Measurements from ENCODE around the gene PLAAT4. TPM values are rescaled to one million over a fixed set of nuclear protein-coding genes. Genes with fewer than 3 reads are reported as not detected.

The PLAAT4 gene
- total RNA-seq, 1 experiment from 2014 or later = 157 TPM

DNA sequence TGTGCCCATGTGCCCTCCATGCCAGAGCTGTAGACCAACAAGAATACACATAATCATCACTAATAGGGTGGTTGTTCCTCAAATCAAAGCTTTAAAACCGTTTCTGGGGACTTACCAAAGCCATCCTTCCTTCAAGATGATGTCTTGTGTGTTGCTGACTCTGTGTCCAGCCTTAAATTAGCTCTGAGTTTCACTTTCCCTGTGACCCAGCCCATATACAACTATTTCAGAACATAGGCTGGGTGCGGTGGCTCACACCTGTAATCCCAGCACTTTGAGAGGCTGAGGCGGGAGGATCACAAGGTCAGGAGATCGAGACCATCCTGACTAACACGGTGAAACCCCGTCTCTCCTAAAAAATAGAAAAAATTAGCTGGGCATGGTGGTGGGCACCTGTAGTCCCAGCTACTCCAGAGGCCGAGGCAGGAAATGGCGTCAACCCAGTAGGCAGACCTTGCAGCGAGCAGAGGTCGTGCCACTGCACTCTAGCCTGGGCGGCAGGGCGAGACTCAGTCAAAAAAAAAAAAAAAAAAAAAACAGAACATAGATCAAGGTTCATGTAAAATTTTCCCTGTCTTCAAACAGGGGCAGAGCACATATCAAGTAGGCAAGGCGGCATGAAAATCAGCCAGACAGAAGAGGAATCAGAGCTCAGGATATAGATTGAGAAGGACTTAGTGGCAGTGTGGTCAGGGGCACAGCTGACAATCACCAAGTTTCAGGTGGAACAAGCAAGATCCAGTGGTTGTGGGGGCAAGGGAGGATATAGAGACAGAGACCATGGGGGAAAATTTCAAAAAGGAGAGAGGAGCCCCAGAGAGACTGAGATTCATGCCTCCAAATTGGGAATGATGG lies 26.8 kb downstream of the PLAAT4 start, which contains the start of gene PLAAT2:
TSS of gene PLAAT2 (minus strand) at position 179 of the 855 bp plus-strand sequence. CDS start at position 124, 55 bp downstream.
- H3K27me3 Mint-ChIP-seq (ENCODE audit: unreplicated experiment) = no peaks in the 10 kb centered on the region
- no peaks in the 10 kb centered on the region for H3K9me3 Mint-ChIP-seq (ENCODE audit: low read depth, unreplicated experiment)
- peaks cover 52% of the 10 kb centered on the region for H3K4me1 Mint-ChIP-seq (ENCODE audit: low read depth, unreplicated experiment)
- intact Hi-C loops (cut with micrococcal nuclease; ENCODE audit: unreplicated experiment) = no loop called here
- no TSS peak for BruUV-seq (replicated peaks)
- DNase-seq = no peak
- peaks cover 32% of the 10 kb centered on the region for H3K36me3 Mint-ChIP-seq (ENCODE audit: insufficient read depth, unreplicated experiment)
- CTCF ChIA-PET = interaction anchor here (0.6 to 2.3 kb wide), 6 partner anchors 11 to 718 kb away, joined by 3 to 8 read pairs (median 5); partner anchors contain the start of gene PLAAT4
- peak within 1 kb of the TSS; percentile 2 for H3K4me3 Mint-ChIP-seq (ENCODE audit: low read depth, unreplicated experiment)
- TF ChIP-seq, protein P1, sequence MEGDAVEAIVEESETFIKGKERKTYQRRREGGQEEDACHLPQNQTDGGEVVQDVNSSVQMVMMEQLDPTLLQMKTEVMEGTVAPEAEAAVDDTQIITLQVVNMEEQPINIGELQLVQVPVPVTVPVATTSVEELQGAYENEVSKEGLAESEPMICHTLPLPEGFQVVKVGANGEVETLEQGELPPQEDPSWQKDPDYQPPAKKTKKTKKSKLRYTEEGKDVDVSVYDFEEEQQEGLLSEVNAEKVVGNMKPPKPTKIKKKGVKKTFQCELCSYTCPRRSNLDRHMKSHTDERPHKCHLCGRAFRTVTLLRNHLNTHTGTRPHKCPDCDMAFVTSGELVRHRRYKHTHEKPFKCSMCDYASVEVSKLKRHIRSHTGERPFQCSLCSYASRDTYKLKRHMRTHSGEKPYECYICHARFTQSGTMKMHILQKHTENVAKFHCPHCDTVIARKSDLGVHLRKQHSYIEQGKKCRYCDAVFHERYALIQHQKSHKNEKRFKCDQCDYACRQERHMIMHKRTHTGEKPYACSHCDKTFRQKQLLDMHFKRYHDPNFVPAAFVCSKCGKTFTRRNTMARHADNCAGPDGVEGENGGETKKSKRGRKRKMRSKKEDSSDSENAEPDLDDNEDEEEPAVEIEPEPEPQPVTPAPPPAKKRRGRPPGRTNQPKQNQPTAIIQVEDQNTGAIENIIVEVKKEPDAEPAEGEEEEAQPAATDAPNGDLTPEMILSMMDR (IDR thresholded peaks at IDR 0.05; ENCODE audit: unreplicated experiment) = no peak
- H3K27ac Mint-ChIP-seq (ENCODE audit: unreplicated experiment) = peak within 1 kb of the TSS; percentile 70

DNA sequence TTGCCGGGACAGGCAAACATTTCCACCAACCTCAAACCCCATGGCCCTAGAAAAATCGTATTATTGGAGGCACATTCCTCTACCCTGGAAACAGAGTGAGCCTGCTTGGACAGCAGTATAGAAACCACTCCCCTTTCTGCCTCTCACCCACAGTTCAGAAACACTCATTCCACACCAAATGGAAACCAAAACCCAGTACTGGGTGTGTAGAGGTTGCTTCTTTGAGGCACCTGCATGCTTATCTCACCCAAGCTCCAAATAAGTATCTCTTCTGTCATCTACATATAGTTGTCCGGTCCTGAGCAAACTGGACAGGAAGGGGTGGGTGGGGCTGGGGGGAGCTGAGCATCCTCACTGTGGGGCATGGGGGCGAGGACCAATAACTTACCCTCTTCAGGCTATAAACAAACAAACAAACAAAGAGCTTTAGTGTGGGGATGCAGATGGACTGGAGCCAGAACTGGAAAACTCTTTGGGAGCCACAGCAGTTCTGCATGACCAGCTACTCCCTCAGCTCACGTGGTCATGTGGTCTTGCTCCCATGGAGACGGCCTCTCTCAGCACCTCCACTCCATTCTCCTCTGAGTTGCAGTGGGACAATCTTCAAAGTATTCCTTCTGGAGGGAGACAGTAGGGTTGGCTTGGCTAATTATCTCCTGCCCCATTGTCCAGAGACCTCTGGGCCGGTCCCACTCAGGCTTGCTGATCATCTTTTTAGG lies 27.6 kb downstream of the PLAAT4 start:
- no peaks in the 10 kb centered on the region for H3K9me3 Mint-ChIP-seq (ENCODE audit: low read depth, unreplicated experiment)
- H3K4me1 Mint-ChIP-seq (ENCODE audit: low read depth, unreplicated experiment) = peaks cover 52% of the 10 kb centered on the region
- peak overlapping the region; percentile 2 for H3K4me3 Mint-ChIP-seq (ENCODE audit: low read depth, unreplicated experiment)
- TSS peak; percentile 43 for BruUV-seq (replicated peaks)
- intact Hi-C loops (cut with micrococcal nuclease; ENCODE audit: unreplicated experiment) = no loop called here
- no peaks in the 10 kb centered on the region for H3K27me3 Mint-ChIP-seq (ENCODE audit: unreplicated experiment)
- H3K27ac Mint-ChIP-seq (ENCODE audit: unreplicated experiment) = peak overlapping the region; percentile 70
- TF ChIP-seq, protein P1 (IDR thresholded peaks at IDR 0.05; ENCODE audit: unreplicated experiment) = no peak
- DNase-seq = peak; percentile 43
- CTCF ChIA-PET = interaction anchor here (0.6 to 2.3 kb wide), 11 partner anchors 8 to 717 kb away, joined by 3 to 8 read pairs (median 4); partner anchors contain the start of genes PLAAT4 and SLC22A9
- peaks cover 40% of the 10 kb centered on the region for H3K36me3 Mint-ChIP-seq (ENCODE audit: insufficient read depth, unreplicated experiment)

DNA sequence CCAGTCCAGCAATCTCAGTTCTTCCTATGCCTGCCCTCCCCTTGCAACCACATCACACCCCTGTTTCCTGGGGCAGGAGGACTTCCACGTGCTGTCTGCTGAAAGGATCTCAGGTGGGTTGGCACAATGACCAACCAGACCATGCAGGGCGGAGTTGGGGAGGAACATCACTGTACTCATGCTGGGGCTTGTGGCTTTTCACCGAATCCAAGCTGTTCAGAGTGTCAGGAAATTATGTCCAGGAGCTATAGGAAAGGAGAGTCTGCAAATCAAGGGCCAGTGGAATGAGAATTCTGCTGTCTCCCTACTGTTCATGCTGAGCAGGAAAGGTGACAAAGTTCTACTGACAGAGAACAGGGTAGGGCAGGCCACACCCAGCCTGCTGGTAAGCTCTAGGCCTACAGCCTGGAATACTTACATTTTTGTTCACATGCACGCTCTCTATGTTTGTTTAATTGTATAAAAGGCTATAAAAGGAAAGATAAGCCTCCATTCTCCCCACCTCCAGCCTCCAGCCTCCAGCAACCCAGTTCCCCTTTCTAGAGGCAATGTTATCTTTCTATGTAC lies 28.3 kb downstream of the PLAAT4 start:
- Mint-ChIP-seq H3K4me3 (ENCODE audit: low read depth, unreplicated experiment) (peak overlapping the region; percentile 2), H3K27me3 (ENCODE audit: unreplicated experiment) (no peaks in the 10 kb centered on the region), H3K9me3 (ENCODE audit: low read depth, unreplicated experiment) (no peaks in the 10 kb centered on the region), H3K27ac (ENCODE audit: unreplicated experiment) (peak overlapping the region; percentile 70), H3K36me3 (ENCODE audit: insufficient read depth, unreplicated experiment) (peaks cover 44% of the 10 kb centered on the region), H3K4me1 (ENCODE audit: low read depth, unreplicated experiment) (peaks cover 55% of the 10 kb centered on the region)
- no TSS peak for BruUV-seq (replicated peaks)
- intact Hi-C loops (cut with micrococcal nuclease; ENCODE audit: unreplicated experiment) = loop anchor here (1.0 to 5.0 kb wide), 3 partner anchors 16 to 47 kb away; partner anchors contain the start of gene PLAAT3
- peak; percentile 77 for DNase-seq
- CTCF ChIA-PET = interaction anchor here (0.6 to 2.3 kb wide), 7 partner anchors 9 to 612 kb away, joined by 3 to 8 read pairs (median 4); partner anchors contain the start of genes PLAAT4 and SLC22A9
- TF ChIP-seq, protein P1 (IDR thresholded peaks at IDR 0.05; ENCODE audit: unreplicated experiment) = no peak
